GM20431 (cell line): Measurements from ENCODE around the gene SNTG2.
"Not testable (repeated sequence)": the region's sequence is repeated elsewhere in the genome, so short reads cannot be mapped to it uniquely, and the experiment has no call there.

Source experiments
- in situ Hi-C: fragments of 300-500 bp; cut with MseI, MboI; formaldehyde crosslinking; loops from one replicate; pipeline ENCODE4 v1.15.0; 2020; ENCODE audit warnings: low sequenced_read_pairs; ENCODE audit not compliant: unreplicated experiment

The SNTG2 gene

GRCh38 chr2:1081451-1082225, 131.0 kb downstream of the SNTG2 start:
- in situ Hi-C loops, result no loop called here

- in situ Hi-C loops, result no loop called here
Measured at GRCh38 chr2:1082456-1083205, 132.0 kb downstream of the SNTG2 start.

- in situ Hi-C loops, result no loop called here
Measured at GRCh38 chr2:1088192-1088860, 137.7 kb downstream of the SNTG2 start.

GRCh38 chr2:1088940-1089339, 138.3 kb downstream of the SNTG2 start:
- in situ Hi-C loops, result no loop called here

- in situ Hi-C loops, result no loop called here
Measured at GRCh38 chr2:1091895-1092585, 141.4 kb downstream of the SNTG2 start.

- in situ Hi-C loops, result not testable (repeated sequence)
Measured at GRCh38 chr2:1093668-1094067, 143.0 kb downstream of the SNTG2 start.

- in situ Hi-C loops, result no loop called here
Measured at GRCh38 chr2:1097101-1097500, 146.5 kb downstream of the SNTG2 start.

DNA sequence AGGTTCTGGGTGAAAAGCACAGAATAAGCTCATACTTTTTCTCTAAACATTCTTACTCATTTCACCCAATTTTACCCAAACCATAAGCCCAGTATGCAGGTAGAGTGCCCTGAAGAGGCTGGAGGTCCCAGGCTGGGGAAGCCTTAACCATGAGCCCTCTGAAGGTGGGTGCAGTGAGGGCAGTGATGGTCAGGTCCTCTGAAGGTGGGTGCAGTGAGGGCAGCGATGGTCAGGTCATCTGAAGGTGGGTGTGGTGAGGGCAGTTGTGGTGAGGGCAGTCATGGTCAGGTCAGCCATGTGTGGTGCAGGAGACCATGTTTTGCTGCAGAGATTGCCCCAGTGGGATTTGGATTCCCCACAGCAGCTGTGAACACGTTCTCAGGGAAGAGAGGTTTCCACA, 148.8 kb downstream of the SNTG2 start:
- in situ Hi-C loops, result no loop called here

GRCh38 chr2:1101011-1101782, 150.5 kb downstream of the SNTG2 start:
- in situ Hi-C loops, result no loop called here

- in situ Hi-C loops, result no loop called here
Measured at GRCh38 chr2:1101982-1102590, 151.4 kb downstream of the SNTG2 start.

DNA sequence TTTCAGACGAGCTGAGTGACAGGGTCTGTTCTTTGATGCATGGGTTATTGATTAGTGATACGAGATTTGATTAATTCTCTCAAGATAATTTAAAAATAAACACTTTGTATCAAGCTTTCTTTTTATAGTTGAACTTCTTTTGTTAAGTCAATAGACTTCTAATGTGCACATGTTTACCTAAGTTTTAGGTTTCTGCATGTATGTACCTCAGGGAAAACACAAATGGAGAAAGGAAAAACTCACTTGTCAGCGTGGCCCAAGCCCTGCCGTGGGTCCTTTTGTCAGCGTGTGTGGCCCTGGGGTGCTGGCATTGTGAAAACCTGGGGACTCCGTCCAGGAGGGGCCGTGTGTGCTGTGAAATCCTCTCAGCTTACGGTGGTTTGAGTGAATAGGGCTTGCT, 153.7 kb downstream of the SNTG2 start:
- in situ Hi-C loops, result no loop called here

DNA sequence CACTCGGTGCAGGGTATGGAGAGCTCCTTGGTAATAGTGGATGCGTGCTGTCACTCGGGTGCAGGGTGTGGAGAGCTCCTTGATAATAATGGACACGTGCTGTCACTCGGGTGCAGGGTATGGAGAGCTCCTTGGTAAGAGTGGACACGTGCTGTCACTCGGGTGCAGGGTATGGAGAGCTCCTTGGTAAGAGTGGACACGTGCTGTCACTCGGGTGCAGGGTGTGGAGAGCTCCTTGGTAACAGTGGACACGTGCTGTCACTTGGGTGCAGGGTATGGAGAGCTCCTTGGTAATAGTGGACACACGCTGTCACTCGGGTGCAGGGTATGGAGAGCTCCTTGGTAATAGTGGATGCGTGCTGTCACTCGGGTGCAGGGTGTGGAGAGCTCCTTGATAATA, 155.7 kb downstream of the SNTG2 start:
- in situ Hi-C loops, result not testable (repeated sequence)

DNA sequence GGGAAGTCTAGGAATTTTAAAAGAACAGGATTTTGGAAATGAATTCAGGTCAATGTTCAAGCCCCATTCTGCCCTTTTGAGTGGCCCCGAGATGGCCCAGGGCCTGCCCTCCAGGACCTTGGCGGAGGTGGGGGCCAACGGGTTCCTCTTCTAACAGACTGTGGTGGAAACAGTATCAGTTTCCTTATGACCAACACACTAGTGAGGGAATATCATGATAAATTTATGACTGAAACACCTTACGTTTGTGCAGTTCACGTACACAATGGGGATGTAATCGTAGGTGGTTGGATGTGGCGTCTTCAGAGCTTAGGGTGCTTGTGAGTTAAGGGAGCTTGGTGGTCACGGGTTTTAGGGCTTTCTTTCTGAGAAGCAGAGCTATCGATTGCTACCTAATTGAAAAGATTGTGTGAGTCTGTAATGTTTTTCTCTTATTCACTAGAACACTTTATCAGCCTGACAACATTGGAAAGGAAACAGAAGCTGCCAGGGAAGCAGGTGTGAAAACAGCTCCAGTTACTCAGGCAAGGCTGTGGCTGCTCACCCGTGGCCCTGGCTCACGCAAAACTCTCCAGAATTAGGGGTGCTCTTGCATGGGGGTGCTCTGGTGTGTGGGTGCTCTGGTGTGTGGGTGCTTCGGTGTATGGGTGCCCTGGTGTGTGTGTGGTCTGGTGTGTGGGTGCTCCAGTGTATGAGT, 165.3 kb downstream of the SNTG2 start:
- in situ Hi-C loops, result no loop called here

DNA sequence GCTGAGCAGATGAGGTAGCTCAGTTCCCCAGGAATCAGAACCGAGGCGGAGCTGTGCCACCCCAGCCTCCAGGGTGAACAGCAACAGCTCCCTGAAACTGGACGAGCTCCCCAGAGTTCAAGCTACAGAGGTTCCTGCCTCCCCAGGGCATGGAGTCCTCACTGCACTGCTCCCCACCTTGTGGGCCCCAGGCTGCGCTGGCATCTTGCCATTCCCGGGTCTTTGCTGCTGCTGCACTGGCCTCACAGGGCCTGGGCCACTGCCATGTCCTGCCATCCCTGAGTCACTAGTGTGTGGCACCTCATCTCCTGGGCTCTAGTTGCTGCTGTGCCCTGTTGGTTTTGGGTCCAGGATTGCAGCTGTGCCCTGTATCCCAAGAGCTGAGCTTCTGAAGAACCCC, 166.9 kb downstream of the SNTG2 start:
- in situ Hi-C loops, result no loop called here

DNA sequence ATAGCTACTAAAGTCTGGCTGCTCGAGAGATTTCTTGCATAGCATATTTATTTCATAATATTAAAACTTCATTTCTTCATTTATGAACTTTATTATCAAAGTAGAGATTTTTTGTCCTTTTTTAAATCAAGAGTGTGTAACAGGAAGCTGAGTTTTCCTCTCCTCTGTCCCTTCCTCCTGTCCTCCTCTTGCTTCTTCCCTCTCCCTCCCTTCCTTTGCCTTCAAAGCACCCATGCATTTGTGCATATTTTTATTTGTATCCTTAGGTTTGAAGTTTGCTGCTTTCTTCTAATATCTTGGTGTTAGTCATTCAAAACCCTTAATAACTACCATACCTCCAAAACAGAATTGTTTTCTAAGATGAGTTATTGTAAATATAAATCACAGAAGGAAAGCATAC, 174.6 kb downstream of the SNTG2 start:
- in situ Hi-C loops, result no loop called here

GRCh38 chr2:1125633-1126370, 175.2 kb downstream of the SNTG2 start:
- in situ Hi-C loops, result no loop called here

GRCh38 chr2:1129982-1130381, 179.3 kb downstream of the SNTG2 start:
- in situ Hi-C loops, result no loop called here

DNA sequence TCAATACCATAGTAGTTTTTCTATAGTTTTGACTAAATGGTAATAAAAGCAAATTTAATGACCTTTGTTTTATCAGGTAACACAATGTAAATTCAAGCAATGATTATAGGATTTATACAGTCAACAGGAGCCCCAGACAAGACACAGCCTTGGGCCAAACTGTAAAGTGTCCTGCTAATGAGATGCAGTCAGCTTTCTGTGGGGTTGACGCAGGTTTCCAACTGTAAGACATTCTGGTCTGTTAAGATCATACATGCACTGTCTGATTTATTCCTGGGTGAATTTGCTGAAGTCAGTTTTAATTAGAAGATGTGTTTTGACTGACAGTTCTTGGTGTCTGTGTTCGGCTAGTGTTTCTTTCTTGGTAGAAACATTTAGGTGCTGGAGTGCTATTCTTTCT, 180.3 kb downstream of the SNTG2 start:
- in situ Hi-C loops, result no loop called here
